Mucosa of rectum (tissue), 2 donors: Measurements from ENCODE around the gene GPX6.
"Not testable (repeated sequence)": the region's sequence is repeated elsewhere in the genome, so short reads cannot be mapped to it uniquely, and the experiment has no call there.

ENCODE experiments used
- H3K27ac ChIP-seq, 2 donors: one replicate each; pipeline ENCODE4 v1.7.0; 2013; ENCODE audit warnings: inconsistent platforms in 2 of 2, low read depth in 2 of 2, low read length in 2 of 2
- H3K27me3 ChIP-seq, 2 donors: one replicate each; pipeline ENCODE4 v1.7.0; 2013; ENCODE audit warnings: low read length in 2 of 2; ENCODE audit not compliant: control insufficient read depth in 2 of 2, insufficient read depth in 2 of 2
- H3K36me3 ChIP-seq, 2 donors: one replicate each; pipeline ENCODE4 v1.7.0; 2013; ENCODE audit warnings: low read length in 2 of 2; ENCODE audit not compliant: control insufficient read depth in 2 of 2, insufficient read depth in 2 of 2
- H3K4me1 ChIP-seq, 2 donors: one replicate each; pipeline ENCODE4 v1.7.0; 2013; ENCODE audit warnings: low read length in 2 of 2, mild to moderate bottlenecking in 1 of 2; ENCODE audit not compliant: control insufficient read depth in 2 of 2, insufficient read depth in 2 of 2
- H3K4me3 ChIP-seq, 2 donors: one replicate each; pipeline ENCODE4 v1.7.0; 2013; ENCODE audit warnings: low read length in 2 of 2
- H3K9ac ChIP-seq, 2 donors: one replicate each; pipeline ENCODE4 v1.7.0; 2013; ENCODE audit warnings: low read length in 2 of 2, low read depth in 1 of 2, mild to moderate bottlenecking in 1 of 2
- H3K9me3 ChIP-seq, 2 donors: one replicate each; pipeline ENCODE4 v1.7.0; 2013; ENCODE audit warnings: low read length in 2 of 2; ENCODE audit not compliant: control insufficient read depth in 2 of 2
- donor health status: healthy.
- donor health status: Normal muscosa, but diverticular disease.

Gene GPX6

DNA sequence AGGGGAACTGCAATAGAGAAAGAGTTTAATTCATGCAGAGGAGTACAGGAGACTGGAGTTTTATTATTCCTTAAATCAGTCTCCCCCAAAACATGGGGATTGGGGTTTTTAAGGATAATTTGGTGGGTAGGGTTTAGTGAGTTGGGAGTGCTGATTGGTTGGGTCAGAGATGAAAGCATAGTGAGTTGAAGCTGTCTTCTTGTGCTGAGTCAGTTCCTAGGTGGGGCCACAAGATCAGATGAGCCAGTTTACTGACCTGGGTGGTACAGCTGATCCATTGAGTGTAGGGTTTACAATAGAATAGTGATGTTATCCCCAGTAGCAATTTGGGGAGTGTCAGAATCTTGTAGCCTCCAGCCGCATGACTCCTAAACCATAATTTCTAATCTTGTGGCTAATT lies 29.1 kb downstream of the GPX6 start:
- Histone ChIP-seq H3K27me3 (peaks cover 4 to 12% of the 10 kb centered on the region in 2 donors), H3K4me3 (no peak overlapping the region), H3K9me3 (no peaks in the 10 kb centered on the region)

DNA sequence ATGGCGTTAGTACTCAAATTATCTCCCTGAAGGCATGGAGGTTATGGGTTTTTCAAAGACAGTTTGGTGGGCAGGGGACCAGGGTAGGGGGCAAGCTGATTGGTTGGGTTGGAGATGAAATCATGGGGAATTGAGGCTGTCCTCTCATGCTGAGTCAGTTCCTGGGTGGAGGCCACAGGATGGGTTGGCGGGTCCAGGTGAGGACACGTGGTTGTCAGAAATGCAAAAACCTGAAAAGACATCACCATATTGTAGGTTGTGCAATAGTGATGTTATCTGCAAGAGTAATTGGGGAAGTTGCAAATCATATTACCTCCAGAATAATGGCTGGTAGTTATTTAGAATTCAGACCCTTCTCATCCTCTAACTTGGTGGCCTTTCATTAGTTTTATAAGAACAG lies 30.1 kb downstream of the GPX6 start:
- Histone ChIP-seq H3K27ac (no peak overlapping the region), H3K4me1 (no peaks in the 10 kb centered on the region), H3K9me3 (no peaks in the 10 kb centered on the region), H3K36me3 (no peaks in the 10 kb centered on the region), H3K9ac (no peak overlapping the region), H3K4me3 (no peak overlapping the region), H3K27me3 (peaks cover 8 to 10% of the 10 kb centered on the region in 2 donors)

More for the DNA sequence above, 29.1 kb downstream of the GPX6 start:
- no peaks in the 10 kb centered on the region for H3K4me1 ChIP-seq
- no peak overlapping the region for H3K9ac ChIP-seq
- no peak overlapping the region for H3K27ac ChIP-seq
- no peaks in the 10 kb centered on the region for H3K36me3 ChIP-seq

DNA sequence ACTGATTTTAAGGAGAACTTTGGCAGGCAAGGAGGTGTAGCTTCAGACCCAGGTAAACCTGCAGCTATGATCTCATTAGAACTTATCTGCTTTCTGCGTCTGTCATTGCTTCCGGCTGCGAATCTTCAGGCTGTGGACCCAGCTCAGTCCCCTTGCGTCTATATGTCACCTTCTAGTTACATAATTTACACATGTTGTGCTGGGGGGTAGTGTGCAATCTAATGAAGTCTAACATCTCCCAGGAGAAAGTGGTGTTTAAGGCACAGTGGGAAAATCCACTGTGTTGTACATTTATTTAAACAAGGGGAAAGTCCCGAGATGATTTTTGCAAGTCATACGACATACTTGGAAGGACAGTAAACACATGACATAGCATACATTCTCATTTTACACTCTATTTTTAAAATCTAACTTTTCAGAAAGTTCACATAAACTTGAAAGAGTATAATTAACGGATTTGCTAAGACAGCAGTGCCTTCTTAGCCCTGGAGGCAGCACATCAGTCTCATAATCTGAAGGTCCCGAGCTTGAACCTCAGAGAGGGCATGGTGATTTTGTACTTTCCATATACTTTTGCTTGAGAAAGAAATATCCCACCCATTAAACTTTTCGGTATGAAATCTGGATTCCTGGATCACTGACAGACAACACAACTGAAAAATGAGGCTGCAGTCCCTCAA lies 35.2 kb downstream of the GPX6 start:
- no peaks in the 10 kb centered on the region for H3K36me3 ChIP-seq
- no peaks in the 10 kb centered on the region for H3K9me3 ChIP-seq
- H3K9ac ChIP-seq: no peak overlapping the region
- H3K4me3 ChIP-seq: no peak overlapping the region
- H3K27me3 ChIP-seq: peaks cover 0 to 14% of the 10 kb centered on the region in 2 donors
- no peak overlapping the region for H3K27ac ChIP-seq
- H3K4me1 ChIP-seq: no peaks in the 10 kb centered on the region

DNA sequence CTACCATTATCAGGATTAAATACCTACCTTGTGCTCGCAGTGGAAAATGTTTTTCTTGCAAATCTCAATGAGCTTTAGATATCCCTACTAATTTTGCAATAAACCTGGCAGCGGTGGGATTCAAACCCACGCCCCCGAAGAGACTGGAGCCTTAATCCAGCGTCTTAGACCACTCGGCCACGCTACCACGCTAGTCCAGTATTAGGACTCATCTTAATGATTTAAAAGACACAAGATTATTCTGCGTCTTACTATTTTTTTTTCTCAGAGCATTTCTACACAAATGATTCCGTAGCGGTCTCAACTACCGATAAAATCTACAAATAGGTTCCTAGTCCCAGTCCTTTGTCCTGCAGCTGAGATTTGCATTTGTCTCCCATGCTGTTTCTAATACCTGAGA lies 37.1 kb downstream of the GPX6 start:
- peaks cover 0 to 16% of the 10 kb centered on the region in 2 donors for H3K27me3 ChIP-seq

DNA sequence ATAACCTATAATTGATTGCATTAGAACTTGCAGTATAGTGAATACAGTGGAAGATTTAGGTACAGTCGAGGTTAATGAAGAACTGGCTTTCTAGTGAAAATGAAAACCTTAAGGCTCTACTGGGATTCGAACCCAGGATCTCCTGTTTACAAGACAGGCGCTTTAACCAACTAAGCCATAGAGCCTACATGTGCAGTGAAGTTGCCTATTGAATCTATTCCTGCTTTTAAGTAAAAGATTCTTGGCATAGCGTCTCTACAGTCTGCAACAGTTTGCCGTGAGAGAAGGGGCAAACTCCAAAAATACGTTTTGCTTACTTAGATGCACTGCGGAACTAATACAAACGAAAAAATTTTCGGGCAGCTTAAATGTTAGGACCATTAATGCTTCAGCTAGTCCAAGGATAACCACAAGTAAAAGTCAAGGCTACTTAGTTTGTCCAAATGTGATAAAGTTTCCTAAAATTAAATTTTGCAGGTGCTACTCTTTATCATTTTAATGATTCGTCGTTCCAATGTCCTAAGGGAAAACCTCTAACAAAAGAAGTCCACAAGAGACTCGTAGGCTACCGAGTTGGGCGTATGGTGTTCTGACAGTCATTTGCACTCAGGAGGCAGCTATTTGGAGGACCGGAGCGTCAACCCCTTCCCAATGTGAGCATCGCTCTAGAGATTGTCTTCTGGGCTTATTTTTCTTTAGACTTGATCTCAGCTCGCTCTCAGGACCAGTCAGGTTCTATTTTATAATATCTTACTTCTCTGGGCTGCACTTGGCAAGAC lies 41.0 kb downstream of the GPX6 start:
- no peak overlapping the region for H3K9ac ChIP-seq
- H3K36me3 ChIP-seq: no peaks in the 10 kb centered on the region
- no peak overlapping the region for H3K4me3 ChIP-seq
- H3K4me1 ChIP-seq: no peaks in the 10 kb centered on the region
- H3K27ac ChIP-seq: no peak overlapping the region
- H3K27me3 ChIP-seq: peaks cover 0 to 8% of the 10 kb centered on the region in 2 donors
- no peaks in the 10 kb centered on the region for H3K9me3 ChIP-seq

More for the DNA sequence above, 37.1 kb downstream of the GPX6 start:
- no peaks in the 10 kb centered on the region for H3K9me3 ChIP-seq
- H3K4me3 ChIP-seq: no peak overlapping the region
- H3K36me3 ChIP-seq: no peaks in the 10 kb centered on the region
- H3K27ac ChIP-seq: no peak overlapping the region
- no peaks in the 10 kb centered on the region for H3K4me1 ChIP-seq
- no peak overlapping the region for H3K9ac ChIP-seq

DNA sequence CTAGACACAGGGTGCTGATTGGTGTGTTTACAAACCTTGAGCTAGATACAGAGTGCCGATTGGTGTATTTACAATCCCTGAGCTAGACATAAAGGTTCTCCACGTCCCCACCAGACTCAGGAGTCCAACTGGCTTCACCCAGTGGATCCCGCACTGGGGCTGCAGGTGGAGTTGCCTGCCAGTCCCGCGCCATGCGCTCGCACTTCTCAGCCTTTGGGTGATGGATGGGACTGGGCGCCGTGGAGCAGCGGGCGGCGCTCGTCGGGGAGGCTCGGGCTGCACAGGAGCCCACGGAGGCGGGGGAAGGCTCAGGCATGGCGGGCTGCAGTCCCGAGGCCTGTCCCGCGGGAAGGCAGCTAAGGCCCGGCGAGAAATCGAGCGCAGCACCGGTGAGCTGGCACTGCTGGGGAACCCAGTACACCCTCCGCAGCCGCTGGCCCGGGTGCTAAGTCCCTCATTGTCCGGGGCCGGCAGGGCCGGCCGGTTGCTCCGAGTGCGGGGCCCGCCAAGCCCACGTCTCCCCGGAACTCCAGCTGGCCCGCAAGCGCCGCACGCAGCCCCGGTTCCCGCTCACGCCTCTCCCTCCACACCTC lies 46.3 kb downstream of the GPX6 start:
- H3K27me3 ChIP-seq, H3K9ac ChIP-seq, H3K27ac ChIP-seq, H3K4me1 ChIP-seq, H3K36me3 ChIP-seq, H3K9me3 ChIP-seq, H3K4me3 ChIP-seq: not testable (repeated sequence)

DNA sequence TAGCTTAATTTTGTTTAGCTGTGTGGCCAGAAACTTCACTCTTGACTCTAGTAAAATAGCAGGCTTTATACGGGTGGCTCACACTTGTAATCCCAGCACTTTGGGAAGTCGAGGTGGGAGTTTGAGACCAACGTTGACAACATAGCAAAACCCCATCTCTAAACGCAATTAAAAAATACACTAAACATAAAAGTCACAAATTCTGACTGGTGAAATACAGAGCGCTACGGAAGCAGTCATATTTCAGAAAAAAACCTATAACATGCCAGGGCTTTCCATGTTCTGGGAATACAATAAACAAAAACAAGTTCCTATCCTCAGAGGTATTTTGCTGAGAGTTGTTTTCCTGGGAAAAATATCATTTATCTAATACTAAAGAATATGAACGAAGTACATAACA lies 47.5 kb downstream of the GPX6 start:
- Histone ChIP-seq H3K27ac (no peak overlapping the region), H3K36me3 (no peaks in the 10 kb centered on the region), H3K27me3 (peaks cover 5% of the 10 kb centered on the region in 2 donors), H3K9ac (no peak overlapping the region), H3K4me3 (no peak overlapping the region), H3K4me1 (no peaks in the 10 kb centered on the region), H3K9me3 (no peaks in the 10 kb centered on the region)

DNA sequence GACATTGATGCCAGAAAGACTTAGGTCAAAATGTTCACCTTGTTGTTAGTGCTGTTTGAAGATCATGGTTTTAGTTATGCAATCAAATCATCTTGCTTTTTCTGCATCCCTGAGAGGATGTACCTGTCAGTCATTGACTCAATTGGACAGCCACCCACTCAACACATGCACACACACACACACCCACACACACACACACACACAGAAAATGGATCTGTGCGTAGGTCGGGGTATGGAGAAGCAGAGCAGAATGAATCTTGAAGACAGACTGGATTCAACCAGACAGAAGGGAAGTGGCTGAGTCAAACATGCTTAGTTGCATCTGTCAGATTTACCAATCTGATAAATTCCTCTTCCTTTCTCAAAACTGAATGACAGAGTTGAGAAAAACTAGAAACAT lies 53.2 kb downstream of the GPX6 start:
- Histone ChIP-seq H3K9ac (no peak overlapping the region), H3K4me1 (no peaks in the 10 kb centered on the region), H3K27ac (no peak overlapping the region), H3K4me3 (no peak overlapping the region), H3K36me3 (no peaks in the 10 kb centered on the region), H3K9me3 (no peaks in the 10 kb centered on the region), H3K27me3 (peaks cover 8 to 10% of the 10 kb centered on the region in 2 donors)

DNA sequence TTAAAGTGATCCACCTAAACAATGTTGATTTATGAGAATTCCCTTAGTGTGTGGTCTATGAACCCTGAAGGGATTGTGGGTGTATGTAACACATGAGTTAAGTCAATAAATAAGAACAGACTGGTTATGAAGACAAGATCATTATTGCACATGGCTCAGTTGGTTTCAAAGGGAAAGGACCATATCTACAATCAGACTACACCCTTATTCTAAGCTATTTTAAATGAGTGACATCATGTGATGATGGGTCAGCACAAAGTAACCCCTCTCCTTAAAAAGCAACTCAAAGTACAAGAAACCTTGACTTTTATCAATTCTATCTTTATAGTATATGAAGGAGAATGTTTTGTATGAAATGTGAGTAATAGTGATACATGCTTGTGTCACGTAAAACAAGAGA lies 57.0 kb downstream of the GPX6 start:
- H3K27me3 ChIP-seq: peaks cover 5 to 15% of the 10 kb centered on the region in 2 donors
- H3K9ac ChIP-seq: no peak overlapping the region

More for the DNA sequence above, 57.0 kb downstream of the GPX6 start:
- Histone ChIP-seq H3K36me3 (no peaks in the 10 kb centered on the region), H3K9me3 (no peaks in the 10 kb centered on the region), H3K27ac (no peak overlapping the region), H3K4me1 (no peaks in the 10 kb centered on the region), H3K4me3 (no peak overlapping the region)
